G401.6 (cell line): Measurements from ENCODE around the gene TNFSF18.

ENCODE experiments used
- FAIRE-seq: peaks from 2 replicates; lab custom pipeline; 2012; peaks lifted over from hg19 to GRCh38; lab: Jason Lieb, UNC

TNFSF18 gene

GRCh38 chr1:173038875-173039554 is 11.7 kb downstream of the TNFSF18 start:
- no peak for FAIRE-seq

- FAIRE-seq: no peak
Observed at GRCh38 chr1:173024543-173024942, 26.2 kb downstream of the TNFSF18 start.

- no peak for FAIRE-seq
Observed at GRCh38 chr1:173023343-173023742, 27.4 kb downstream of the TNFSF18 start.

GRCh38 chr1:173020138-173020750 is 30.5 kb downstream of the TNFSF18 start:
- no peak for FAIRE-seq

GRCh38 chr1:173017792-173018191 is 32.9 kb downstream of the TNFSF18 start:
- FAIRE-seq: no peak

- FAIRE-seq: no peak
Observed at GRCh38 chr1:173016419-173016818, 34.3 kb downstream of the TNFSF18 start.

GRCh38 chr1:173015629-173016028 is 35.1 kb downstream of the TNFSF18 start:
- no peak for FAIRE-seq

GRCh38 chr1:173014160-173014559 is 36.6 kb downstream of the TNFSF18 start:
- no peak for FAIRE-seq

GRCh38 chr1:173012126-173012525 is 38.6 kb downstream of the TNFSF18 start:
- no peak for FAIRE-seq

GRCh38 chr1:173009597-173009996 is 41.1 kb downstream of the TNFSF18 start:
- no peak for FAIRE-seq

GRCh38 chr1:173005196-173005864 is 45.4 kb downstream of the TNFSF18 start:
- no peak for FAIRE-seq

- FAIRE-seq: no peak
Observed at GRCh38 chr1:173002891-173003838, 47.6 kb downstream of the TNFSF18 start.

GRCh38 chr1:172999349-172999748 is 51.4 kb downstream of the TNFSF18 start:
- FAIRE-seq: no peak

GRCh38 chr1:172997941-172998361 is 52.8 kb downstream of the TNFSF18 start:
- no peak for FAIRE-seq

- no peak for FAIRE-seq
Observed at GRCh38 chr1:172993640-172994039, 57.1 kb downstream of the TNFSF18 start.

GRCh38 chr1:172991674-172992400 is 58.9 kb downstream of the TNFSF18 start:
- no peak for FAIRE-seq

GRCh38 chr1:172990598-172991215 is 60.0 kb downstream of the TNFSF18 start:
- FAIRE-seq: no peak
